Panc1 (cell line): ENCODE data around the gene EDAR. TPM values are rescaled to one million over a fixed set of nuclear protein-coding genes. Genes with fewer than 3 reads are reported as not detected.

ENCODE experiments used
- ATAC-seq: fragments of 200-7000 bp; cut with Tn5 transposase; 2 replicates; pipeline ENCODE4 v1.9.1; 2020; ENCODE audit warnings: mild to moderate bottlenecking, moderate library complexity
- BruUV-seq: library from RNA; stranded (reverse); fragments of 400-500 nt; replicated peaks from 2 replicates; lab custom pipeline; 2021; lab: Mats Ljungman, UMichigan
- CTCF ChIA-PET: fragments of 300-600 bp; sonication (Branson Sonifier 250); formaldehyde crosslinking; loops from one replicate; lab custom pipeline; 2022; ENCODE audit warnings: antibody characterized with exemption; lab: Charles Lee
- POLR2A ChIA-PET: fragments of 300-600 bp; sonication (Branson Sonifier 250); formaldehyde crosslinking; loops from one replicate; lab custom pipeline; 2022; ENCODE audit warnings: antibody characterized with exemption; lab: Charles Lee
- DNase-seq: peaks from one replicate; pipeline ENCODE4 v3.0.0-alpha.2; 2010; ENCODE audit warnings: low read depth, low spot score
- H3K27ac ChIP-seq: 2 replicates; pipeline ENCODE4 v1.5.1; 2011; ENCODE audit warnings: mild to moderate bottlenecking, low read length, inconsistent platforms
- H3K27me3 ChIP-seq: fragments of 200-500 bp; sonication (Bioruptor generic); 2 replicates; pipeline ENCODE4 v1.6.0; 2014; ENCODE audit warnings: low read length, inconsistent platforms; ENCODE audit not compliant: control insufficient read depth, insufficient read depth
- H3K36me3 ChIP-seq: fragments of 200-500 bp; sonication (Bioruptor generic); 2 replicates; pipeline ENCODE4 v1.5.1; 2014; ENCODE audit warnings: inconsistent platforms, mild to moderate bottlenecking, low read length, moderate library complexity; ENCODE audit not compliant: control insufficient read depth, insufficient read depth
- H3K4me1 ChIP-seq: 2 replicates; pipeline ENCODE4 v1.5.1; 2011; ENCODE audit warnings: inconsistent platforms, mild to moderate bottlenecking, low read length, moderate library complexity; ENCODE audit not compliant: control insufficient read depth, insufficient read depth
- H3K4me3 ChIP-seq, 2 experiments: 2 replicates each; pipeline ENCODE4 v1.5.1; 2011 to 2012; ENCODE audit warnings: low read depth in 2 of 2, low read length in 2 of 2, mild to moderate bottlenecking in 2 of 2, inconsistent platforms in 1 of 2, moderate library complexity in 1 of 2
- H3K9me3 ChIP-seq: fragments of 200-500 bp; sonication (Bioruptor generic); 2 replicates; pipeline ENCODE4 v1.5.1; 2014; ENCODE audit warnings: low read depth, mild to moderate bottlenecking, inconsistent platforms, low read length, moderate library complexity; ENCODE audit not compliant: control insufficient read depth, insufficient read depth
- POLR2AphosphoS5 ChIP-seq: IDR thresholded peaks from 2 replicates; pipeline ENCODE4 v1.6.1; 2012; ENCODE audit warnings: mild to moderate bottlenecking, low read depth, low read length, moderate library complexity
- SIN3A ChIP-seq: IDR thresholded peaks from 2 replicates; pipeline ENCODE4 v1.6.1; 2012; ENCODE audit warnings: low read depth, mild to moderate bottlenecking, low read length, moderate library complexity, borderline replicate concordance; ENCODE audit not compliant: insufficient read depth
- TCF7L2 ChIP-seq: IDR thresholded peaks from 2 replicates; pipeline ENCODE4 v1.6.1; 2011; ENCODE audit warnings: mild to moderate bottlenecking, low read depth, low read length, inconsistent platforms
- in situ Hi-C: cut with HindIII; loops from 2 replicates; pipeline ENCODE4 v1.10.0; 2016; ENCODE audit warnings: low sequenced_read_pairs, low pct_unique_long_range_greater_than_20kb
- intact Hi-C: fragments of 100-400 bp; cut with micrococcal nuclease; formaldehyde crosslinking; loops from one replicate; pipeline ENCODE4 v1.10.0; 2022; ENCODE audit not compliant: unreplicated experiment
- total RNA-seq: library from RNA; stranded (reverse); gene quantifications from one replicate; pipeline ENCODE4 v1.2.1, GENCODE V29; 2021; ENCODE audit not compliant: unreplicated experiment
- TF ChIP-seq, protein P1 (sequence below), 2 experiments: IDR thresholded peaks; 2 replicates each; pipeline ENCODE4 v1.6.1; 2011 to 2012; ENCODE audit warnings: low read depth in 2 of 2, control low read depth in 1 of 2, low read length in 1 of 2, mild to moderate bottlenecking in 1 of 2, moderate library complexity in 1 of 2; ENCODE audit not compliant: insufficient read depth in 1 of 2
- TF ChIP-seq, protein P2 (sequence below): fragments of 450-650 bp; IDR thresholded peaks from 2 replicates; pipeline ENCODE4 v1.5.1; 2017; ENCODE audit warnings: mild to moderate bottlenecking

EDAR gene
- total RNA-seq, 1 experiment from 2014 or later = not detected

DNA sequence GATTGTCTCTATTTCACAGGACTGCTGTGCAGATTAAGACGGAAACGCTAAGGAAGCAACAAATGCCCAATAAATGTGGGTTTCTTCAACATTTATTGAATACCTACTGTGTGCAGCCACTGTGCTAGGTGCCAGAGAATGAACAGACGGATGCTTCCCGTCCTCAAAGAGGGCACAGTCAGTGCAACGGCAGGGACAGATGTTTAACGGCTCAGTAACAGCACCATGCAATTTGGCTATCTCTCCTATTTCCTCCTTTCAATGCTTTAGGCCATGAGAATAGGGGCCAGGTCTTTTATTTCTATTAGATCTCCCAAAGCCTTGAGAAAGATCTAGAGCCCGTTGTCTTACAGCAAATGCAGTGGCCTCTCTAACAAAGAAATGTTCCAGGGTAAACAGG is 7.2 kb downstream of the EDAR start:
- ChIA-PET POLR2A (no interaction called here), CTCF (no interaction called here)
- Histone ChIP-seq H3K4me1 (no peaks in the 10 kb centered on the region; the same call in 1 of the 2 replicates), H3K27me3 (peaks cover 14% of the 10 kb centered on the region), H3K9me3 (no peaks in the 10 kb centered on the region), H3K4me3 (no peak overlapping the region), H3K27ac (no peak overlapping the region), H3K36me3 (no peaks in the 10 kb centered on the region; the same call in 1 of the 2 replicates)
- TF ChIP-seq, protein P1, sequence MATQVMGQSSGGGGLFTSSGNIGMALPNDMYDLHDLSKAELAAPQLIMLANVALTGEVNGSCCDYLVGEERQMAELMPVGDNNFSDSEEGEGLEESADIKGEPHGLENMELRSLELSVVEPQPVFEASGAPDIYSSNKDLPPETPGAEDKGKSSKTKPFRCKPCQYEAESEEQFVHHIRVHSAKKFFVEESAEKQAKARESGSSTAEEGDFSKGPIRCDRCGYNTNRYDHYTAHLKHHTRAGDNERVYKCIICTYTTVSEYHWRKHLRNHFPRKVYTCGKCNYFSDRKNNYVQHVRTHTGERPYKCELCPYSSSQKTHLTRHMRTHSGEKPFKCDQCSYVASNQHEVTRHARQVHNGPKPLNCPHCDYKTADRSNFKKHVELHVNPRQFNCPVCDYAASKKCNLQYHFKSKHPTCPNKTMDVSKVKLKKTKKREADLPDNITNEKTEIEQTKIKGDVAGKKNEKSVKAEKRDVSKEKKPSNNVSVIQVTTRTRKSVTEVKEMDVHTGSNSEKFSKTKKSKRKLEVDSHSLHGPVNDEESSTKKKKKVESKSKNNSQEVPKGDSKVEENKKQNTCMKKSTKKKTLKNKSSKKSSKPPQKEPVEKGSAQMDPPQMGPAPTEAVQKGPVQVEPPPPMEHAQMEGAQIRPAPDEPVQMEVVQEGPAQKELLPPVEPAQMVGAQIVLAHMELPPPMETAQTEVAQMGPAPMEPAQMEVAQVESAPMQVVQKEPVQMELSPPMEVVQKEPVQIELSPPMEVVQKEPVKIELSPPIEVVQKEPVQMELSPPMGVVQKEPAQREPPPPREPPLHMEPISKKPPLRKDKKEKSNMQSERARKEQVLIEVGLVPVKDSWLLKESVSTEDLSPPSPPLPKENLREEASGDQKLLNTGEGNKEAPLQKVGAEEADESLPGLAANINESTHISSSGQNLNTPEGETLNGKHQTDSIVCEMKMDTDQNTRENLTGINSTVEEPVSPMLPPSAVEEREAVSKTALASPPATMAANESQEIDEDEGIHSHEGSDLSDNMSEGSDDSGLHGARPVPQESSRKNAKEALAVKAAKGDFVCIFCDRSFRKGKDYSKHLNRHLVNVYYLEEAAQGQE (IDR thresholded peaks at IDR 0.05; ENCODE audit: insufficient read depth in 1 of 2, low read depth in 2 of 2, low read length in 1 of 2) = no peak
- no peak for TF ChIP-seq SIN3A
- TF ChIP-seq, protein P2, sequence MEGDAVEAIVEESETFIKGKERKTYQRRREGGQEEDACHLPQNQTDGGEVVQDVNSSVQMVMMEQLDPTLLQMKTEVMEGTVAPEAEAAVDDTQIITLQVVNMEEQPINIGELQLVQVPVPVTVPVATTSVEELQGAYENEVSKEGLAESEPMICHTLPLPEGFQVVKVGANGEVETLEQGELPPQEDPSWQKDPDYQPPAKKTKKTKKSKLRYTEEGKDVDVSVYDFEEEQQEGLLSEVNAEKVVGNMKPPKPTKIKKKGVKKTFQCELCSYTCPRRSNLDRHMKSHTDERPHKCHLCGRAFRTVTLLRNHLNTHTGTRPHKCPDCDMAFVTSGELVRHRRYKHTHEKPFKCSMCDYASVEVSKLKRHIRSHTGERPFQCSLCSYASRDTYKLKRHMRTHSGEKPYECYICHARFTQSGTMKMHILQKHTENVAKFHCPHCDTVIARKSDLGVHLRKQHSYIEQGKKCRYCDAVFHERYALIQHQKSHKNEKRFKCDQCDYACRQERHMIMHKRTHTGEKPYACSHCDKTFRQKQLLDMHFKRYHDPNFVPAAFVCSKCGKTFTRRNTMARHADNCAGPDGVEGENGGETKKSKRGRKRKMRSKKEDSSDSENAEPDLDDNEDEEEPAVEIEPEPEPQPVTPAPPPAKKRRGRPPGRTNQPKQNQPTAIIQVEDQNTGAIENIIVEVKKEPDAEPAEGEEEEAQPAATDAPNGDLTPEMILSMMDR = no peak
- TF ChIP-seq POLR2AphosphoS5 = no peak
- no peak for TF ChIP-seq TCF7L2
- ATAC-seq (no peak), DNase-seq (no peak)
- intact Hi-C loops (no loop called here), in situ Hi-C loops (loop anchor here (10.0 kb wide), 1 partner anchor 47 kb away; no protein-coding TSS in a partner anchor)
- no TSS peak for BruUV-seq

GRCh38 chr2:108980076-108980475 is 8.9 kb downstream of the EDAR start:
- BruUV-seq = no TSS peak
- Histone ChIP-seq H3K27ac (no peak overlapping the region), H3K36me3 (no peaks in the 10 kb centered on the region; the same call in 1 of the 2 replicates), H3K27me3 (peaks cover 11% of the 10 kb centered on the region), H3K9me3 (no peaks in the 10 kb centered on the region), H3K4me1 (no peaks in the 10 kb centered on the region; the same call in 1 of the 2 replicates), H3K4me3 (no peak overlapping the region)
- CTCF ChIA-PET = no interaction called here
- POLR2A ChIA-PET = no interaction called here
- DNase-seq (no peak), ATAC-seq (no peak)
- TF ChIP-seq POLR2AphosphoS5 = no peak
- TF ChIP-seq SIN3A = no peak
- no peak for TF ChIP-seq TCF7L2
- TF ChIP-seq, protein P1 (IDR thresholded peaks at IDR 0.05; ENCODE audit: insufficient read depth in 1 of 2, low read depth in 2 of 2, low read length in 1 of 2) = no peak
- TF ChIP-seq, protein P2 = no peak
- intact Hi-C loops (no loop called here), in situ Hi-C loops (loop anchor here (10.0 kb wide), 1 partner anchor 45 kb away; no protein-coding TSS in a partner anchor)
